Adipocyte (in vitro differentiated cells): ENCODE data around the gene FER1L5.

ENCODE experiments used
- DNase-seq: peaks from one replicate; pipeline ENCODE4 v3.0.0-alpha.2; 2015; ENCODE audit warnings: low read depth
- H3K27me3 ChIP-seq: replicated peaks from 2 replicates; pipeline ENCODE4 v1.7.0; 2013; ENCODE audit warnings: mild to moderate bottlenecking, low read length, moderate library complexity; ENCODE audit not compliant: control insufficient read depth, insufficient read depth
- H3K36me3 ChIP-seq: 2 replicates; pipeline ENCODE4 v1.7.0; 2013; ENCODE audit warnings: low read length, mild to moderate bottlenecking, moderate library complexity; ENCODE audit not compliant: control insufficient read depth, insufficient read depth, severe bottlenecking
- H3K4me1 ChIP-seq: 2 replicates; pipeline ENCODE4 v1.7.0; 2013; ENCODE audit warnings: mild to moderate bottlenecking, low read length, moderate library complexity; ENCODE audit not compliant: control insufficient read depth, insufficient read depth
- H3K4me3 ChIP-seq: 2 replicates; pipeline ENCODE4 v1.7.0; 2013; ENCODE audit warnings: mild to moderate bottlenecking, low read length, moderate library complexity
- H3K9ac ChIP-seq: 2 replicates; pipeline ENCODE4 v1.7.0; 2013; ENCODE audit warnings: mild to moderate bottlenecking, low read length, moderate library complexity
- H3K9me3 ChIP-seq: 2 replicates; pipeline ENCODE4 v1.7.0; 2013; ENCODE audit warnings: mild to moderate bottlenecking, low read length, moderate library complexity; ENCODE audit not compliant: control insufficient read depth

The FER1L5 gene

DNA sequence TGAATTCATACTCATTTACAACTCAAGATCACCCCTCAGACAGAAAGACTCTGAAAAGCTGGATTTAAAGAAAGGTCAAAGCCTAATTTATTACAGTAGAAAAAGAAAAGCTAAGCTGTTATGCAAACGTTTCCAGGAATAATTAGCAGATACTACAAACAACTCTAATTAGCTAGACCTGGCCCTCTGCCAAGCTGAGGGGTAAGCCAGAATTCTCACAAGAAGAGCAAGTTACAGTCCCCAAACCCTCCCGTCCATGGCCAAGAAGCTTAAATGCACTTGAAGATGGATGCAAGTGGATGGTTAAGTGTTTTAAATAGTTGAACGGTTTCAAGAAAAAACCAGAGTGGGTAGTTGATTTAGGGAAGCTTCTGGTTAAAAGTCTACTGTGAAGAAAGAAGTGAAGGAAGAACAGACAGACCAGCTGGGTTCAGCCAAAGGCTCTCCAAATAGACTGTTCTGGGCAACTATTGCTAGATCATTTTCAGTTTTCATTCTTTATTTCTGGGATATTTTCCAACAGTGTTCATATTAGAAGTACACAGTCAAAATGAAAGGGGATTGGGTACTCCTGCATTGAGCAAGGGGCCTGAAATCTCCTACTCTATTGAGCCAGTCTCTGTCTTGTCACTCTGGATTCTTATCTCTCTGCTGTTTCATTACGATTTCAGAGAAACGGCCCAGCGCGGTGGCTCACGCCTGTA lies 92.5 kb downstream of the FER1L5 start:
- H3K4me3 ChIP-seq, result peak overlapping the region; percentile 49

DNA sequence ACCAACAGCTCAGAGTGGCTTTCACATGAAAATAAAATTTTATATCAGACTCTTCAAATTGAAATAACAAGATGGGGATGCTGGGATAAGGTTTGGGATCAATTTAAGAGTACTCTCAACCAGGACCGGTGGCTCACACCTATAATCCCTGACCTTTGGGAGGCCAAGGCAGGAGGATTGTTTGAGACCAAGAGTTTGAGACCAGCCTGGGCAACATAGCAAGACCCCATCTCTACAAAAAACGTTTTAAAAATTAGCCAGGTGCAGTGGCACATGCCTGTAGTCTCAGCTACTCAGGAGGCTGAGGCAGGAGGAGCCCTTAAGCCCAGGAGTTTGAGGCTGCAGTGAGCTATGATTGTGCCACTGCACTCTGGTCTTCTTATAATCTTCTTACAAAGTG lies 94.7 kb downstream of the FER1L5 start:
- no peak overlapping the region for H3K9ac ChIP-seq
- H3K27me3 ChIP-seq, result no peaks in the 10 kb centered on the region
- no peaks in the 10 kb centered on the region for H3K9me3 ChIP-seq
- H3K4me1 ChIP-seq, result peaks cover 35% of the 10 kb centered on the region
- H3K36me3 ChIP-seq, result peaks cover 21% of the 10 kb centered on the region
- DNase-seq, result no peak
- no peak overlapping the region for H3K4me3 ChIP-seq

More for the DNA sequence above, 92.5 kb downstream of the FER1L5 start:
- peak; percentile 72 for DNase-seq
- Histone ChIP-seq H3K36me3 (peaks cover 31% of the 10 kb centered on the region), H3K9ac (no peak overlapping the region), H3K27me3 (no peaks in the 10 kb centered on the region), H3K9me3 (no peaks in the 10 kb centered on the region), H3K4me1 (peaks cover 41% of the 10 kb centered on the region)

DNA sequence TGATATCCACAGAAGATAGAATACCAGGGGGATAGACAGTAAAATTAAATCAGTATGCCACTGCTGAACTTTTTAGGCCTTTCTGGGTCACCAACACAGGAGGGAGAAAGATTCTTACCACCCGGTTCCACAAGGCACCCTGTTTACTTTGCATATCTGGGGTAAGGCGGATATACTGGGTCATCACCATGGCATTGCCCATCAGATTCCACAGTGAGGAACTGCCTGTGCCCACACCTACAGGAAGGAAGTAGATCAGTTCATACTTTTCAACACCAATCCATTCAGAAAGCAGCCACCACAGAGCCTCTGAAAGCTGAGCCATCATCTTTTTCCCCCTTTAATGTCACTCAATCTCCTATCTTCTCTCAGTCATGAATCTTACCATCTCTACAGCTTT lies 95.3 kb downstream of the FER1L5 start:
- no peaks in the 10 kb centered on the region for H3K27me3 ChIP-seq
- peaks cover 35% of the 10 kb centered on the region for H3K4me1 ChIP-seq
- no peaks in the 10 kb centered on the region for H3K9me3 ChIP-seq
- H3K4me3 ChIP-seq, result no peak overlapping the region
- H3K36me3 ChIP-seq, result peaks cover 18% of the 10 kb centered on the region
- H3K9ac ChIP-seq, result no peak overlapping the region
- DNase-seq, result no peak

DNA sequence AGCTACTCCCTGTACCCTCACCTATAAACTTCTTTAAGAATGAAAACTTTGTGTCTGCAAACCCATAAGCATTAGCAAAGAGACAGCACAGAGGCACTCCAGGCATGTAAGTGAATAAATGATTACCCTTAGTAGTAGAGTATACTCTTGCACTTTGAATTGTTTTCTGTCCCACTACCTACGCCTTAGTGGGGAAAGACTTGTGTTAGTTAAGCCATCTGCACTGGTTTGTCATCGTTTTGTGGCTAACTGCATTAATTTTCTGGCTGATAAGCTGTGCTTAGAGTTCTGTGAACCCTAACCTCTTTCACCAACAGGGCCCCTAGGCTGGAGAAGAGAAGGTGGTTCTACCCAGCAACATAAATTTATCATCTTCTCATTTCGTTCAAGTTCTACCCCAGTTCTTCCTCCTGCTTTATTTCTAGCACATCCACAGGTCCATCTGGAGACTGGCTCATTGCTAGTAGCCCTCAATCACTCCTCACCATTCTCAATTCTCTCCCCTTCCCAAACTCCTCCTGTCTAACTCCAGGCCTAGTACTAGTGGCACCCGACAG lies 96.6 kb downstream of the FER1L5 start:
- peak; percentile 8 for DNase-seq
- peaks cover 25% of the 10 kb centered on the region for H3K4me1 ChIP-seq
- H3K36me3 ChIP-seq, result peaks cover 4% of the 10 kb centered on the region
- H3K27me3 ChIP-seq, result no peaks in the 10 kb centered on the region
- H3K9ac ChIP-seq, result peak overlapping the region; percentile 92
- peak overlapping the region; percentile 96 for H3K4me3 ChIP-seq
- no peaks in the 10 kb centered on the region for H3K9me3 ChIP-seq

DNA sequence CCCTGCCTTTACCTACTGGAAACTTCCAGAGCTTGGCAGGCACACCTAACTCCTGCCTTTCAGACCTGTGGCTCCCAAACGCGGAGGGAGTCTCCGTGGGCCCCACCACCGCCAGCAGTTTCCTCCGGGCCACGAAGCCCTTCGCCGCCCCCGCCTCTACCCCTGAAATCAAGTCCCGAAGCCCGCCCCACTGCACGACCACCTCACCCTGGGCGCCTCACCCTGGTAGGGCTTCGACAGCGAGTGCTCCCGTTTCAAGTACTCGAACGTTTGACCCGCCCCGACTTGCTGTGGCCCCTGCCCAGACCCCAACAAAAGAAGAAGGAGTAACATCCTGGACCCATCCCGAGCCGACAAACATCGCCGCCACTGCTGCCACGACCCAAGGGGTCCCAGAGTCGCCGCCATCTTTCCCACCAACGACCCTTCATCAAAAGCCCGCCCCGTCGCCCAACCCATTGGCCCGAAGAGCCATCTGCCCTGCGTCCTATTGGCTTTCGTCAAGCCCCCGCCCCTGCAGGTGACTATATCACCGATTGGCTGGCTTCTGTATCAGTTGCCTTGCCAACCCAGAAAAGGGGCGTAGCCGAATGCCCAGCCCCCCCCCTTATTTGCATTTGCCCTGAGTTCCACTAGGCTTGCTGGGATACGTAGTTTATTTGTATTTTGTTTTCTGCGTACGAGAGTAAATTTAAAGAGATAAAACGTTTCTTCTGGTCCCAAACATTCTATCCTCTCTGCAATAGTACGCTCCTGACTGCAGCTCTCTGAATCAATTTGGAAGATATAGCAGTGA lies 97.3 kb downstream of the FER1L5 start, which contains the start of gene LMAN2L:
Gene LMAN2L (minus strand): TSS at position 432 of the 796 bp plus-strand sequence. CDS start 24 bp downstream, at position 408.
- peaks cover 19% of the 10 kb centered on the region for H3K4me1 ChIP-seq
- peaks cover 3% of the 10 kb centered on the region for H3K36me3 ChIP-seq
- peak; percentile 99 for DNase-seq
- H3K4me3 ChIP-seq, result peak within 1 kb of the TSS; percentile 96
- peak within 1 kb of the TSS; percentile 92 for H3K9ac ChIP-seq
- no peaks in the 10 kb centered on the region for H3K27me3 ChIP-seq
- H3K9me3 ChIP-seq, result no peaks in the 10 kb centered on the region

DNA sequence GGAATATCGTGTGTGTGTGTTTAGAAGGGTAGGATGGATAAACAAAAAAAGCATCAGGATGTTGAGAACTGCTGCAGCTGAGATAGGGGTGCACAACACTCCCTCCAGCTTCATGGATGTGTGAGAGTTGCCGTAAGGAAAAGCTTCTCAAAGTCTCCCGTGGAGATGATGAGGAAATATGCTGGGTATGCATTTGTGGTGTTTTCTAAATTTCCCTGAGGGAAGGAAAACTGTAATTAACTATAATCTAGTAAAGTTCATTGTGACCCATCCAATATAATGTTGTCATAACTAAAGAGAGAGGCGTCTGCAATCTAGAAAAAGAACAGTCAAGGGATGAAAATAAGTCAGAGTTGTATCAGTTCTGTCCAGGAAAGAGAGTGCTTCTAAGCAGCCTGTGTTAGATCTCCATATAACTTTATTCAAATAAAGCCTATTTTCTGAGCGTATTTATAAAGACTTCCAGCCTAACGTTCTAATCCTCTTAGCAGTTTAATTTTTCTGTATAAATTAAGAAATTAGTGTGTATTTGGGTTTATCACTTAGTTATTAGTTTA lies 104.6 kb downstream of the FER1L5 start:
- Histone ChIP-seq H3K4me1 (peaks cover 12% of the 10 kb centered on the region), H3K27me3 (peaks cover 8% of the 10 kb centered on the region), H3K9ac (no peak overlapping the region), H3K4me3 (no peak overlapping the region), H3K9me3 (no peaks in the 10 kb centered on the region), H3K36me3 (no peaks in the 10 kb centered on the region)
- DNase-seq, result peak; percentile 60

DNA sequence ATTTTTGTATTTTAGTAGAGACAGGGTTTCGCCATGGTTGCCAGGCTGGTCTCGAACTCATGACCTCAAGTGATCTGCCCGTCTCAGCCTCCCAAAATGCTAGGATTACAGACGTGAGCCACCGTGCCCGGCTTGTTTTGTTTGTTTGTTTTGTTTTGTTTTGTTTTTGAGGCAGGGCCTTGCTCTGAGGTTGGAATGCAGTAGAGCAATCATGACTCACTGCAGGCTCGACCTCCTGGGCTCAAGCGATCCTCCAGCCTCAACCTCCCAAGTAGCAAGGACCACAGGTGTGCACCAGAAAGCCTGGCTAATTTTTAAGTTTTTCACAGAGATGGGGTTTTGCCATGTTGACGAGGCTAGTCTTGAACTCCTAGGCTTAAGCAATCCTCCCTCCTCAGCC lies 109.2 kb downstream of the FER1L5 start:
- Histone ChIP-seq H3K4me1 (peaks cover 12% of the 10 kb centered on the region), H3K27me3 (peaks cover 8% of the 10 kb centered on the region), H3K36me3 (no peaks in the 10 kb centered on the region), H3K9ac (no peak overlapping the region), H3K4me3 (no peak overlapping the region), H3K9me3 (no peaks in the 10 kb centered on the region)
- no peak for DNase-seq

DNA sequence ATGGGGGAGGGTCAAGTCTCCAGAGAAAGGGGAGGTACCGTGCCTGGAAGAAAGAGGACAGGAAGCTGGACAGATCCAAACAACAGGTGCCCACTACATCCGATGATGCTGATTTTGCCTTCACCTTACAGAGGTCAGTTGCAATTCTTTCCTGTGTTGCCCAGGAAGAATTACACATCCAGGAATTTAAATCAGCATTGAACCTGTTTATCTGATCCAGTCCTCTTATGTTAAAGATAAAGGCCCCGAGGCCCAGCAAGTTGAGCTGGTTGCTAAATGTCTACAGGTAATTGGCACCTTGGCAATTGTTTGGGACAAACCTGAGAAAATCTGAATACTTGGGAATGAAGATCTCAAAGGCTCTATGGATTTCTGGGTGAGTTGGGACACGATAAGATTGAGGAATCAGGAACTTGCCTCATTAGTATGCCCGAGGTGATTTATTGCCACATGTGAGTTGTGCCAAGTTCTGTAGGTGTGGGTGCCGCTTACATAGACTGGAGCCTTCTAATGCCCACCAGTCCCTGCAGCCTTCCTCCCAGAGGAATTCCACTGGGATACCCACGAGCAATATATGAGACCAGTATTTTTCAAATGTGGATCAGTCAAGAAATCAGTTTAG lies 111.2 kb downstream of the FER1L5 start:
- H3K4me3 ChIP-seq, result no peak overlapping the region
- no peak for DNase-seq
- no peak overlapping the region for H3K9ac ChIP-seq
- H3K27me3 ChIP-seq, result peaks cover 8% of the 10 kb centered on the region
- H3K4me1 ChIP-seq, result no peaks in the 10 kb centered on the region
- no peaks in the 10 kb centered on the region for H3K9me3 ChIP-seq
- no peaks in the 10 kb centered on the region for H3K36me3 ChIP-seq

DNA sequence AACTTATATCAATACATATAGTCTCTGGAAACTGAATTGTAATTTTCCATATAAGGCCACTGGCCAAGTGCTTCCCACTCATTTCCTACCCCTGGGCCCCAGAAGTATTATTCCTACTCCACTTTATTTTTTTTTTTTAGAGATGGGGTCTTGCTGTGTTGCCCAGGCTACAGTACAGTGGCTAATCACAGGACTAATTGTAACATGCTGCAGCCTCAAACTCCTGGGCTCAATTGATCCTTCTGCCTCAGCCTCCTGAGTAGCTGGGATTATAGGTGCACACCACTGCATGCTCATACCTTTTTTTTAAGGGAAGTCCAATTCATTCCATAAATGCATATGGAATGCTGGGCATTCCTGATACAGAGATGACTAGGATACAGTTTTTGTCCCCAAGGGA lies 111.8 kb downstream of the FER1L5 start:
- H3K36me3 ChIP-seq, result no peaks in the 10 kb centered on the region
- no peak overlapping the region for H3K4me3 ChIP-seq
- H3K27me3 ChIP-seq, result peaks cover 8% of the 10 kb centered on the region
- no peak for DNase-seq
- no peaks in the 10 kb centered on the region for H3K9me3 ChIP-seq
- H3K9ac ChIP-seq, result no peak overlapping the region
- H3K4me1 ChIP-seq, result no peaks in the 10 kb centered on the region
